Keratinocyte (primary cell): Measurements from ENCODE around the gene MAP7D3. TPM values are rescaled to one million over a fixed set of nuclear protein-coding genes. Genes with fewer than 3 reads are reported as not detected.

ENCODE experiments used
- DNase-seq: peaks from one replicate; pipeline ENCODE4 v3.0.0-alpha.2; 2011; ENCODE audit warnings: low read depth, missing footprints, low spot score
- FAIRE-seq: peaks from 2 replicates; lab custom pipeline; 2011; peaks lifted over from hg19 to GRCh38; lab: Jason Lieb, UNC
- H2AFZ ChIP-seq: 2 replicates; pipeline ENCODE4 v1.6.0; 2012; ENCODE audit warnings: low read length, control low read depth, inconsistent platforms; ENCODE audit not compliant: control insufficient read depth
- H3K27ac ChIP-seq: 2 replicates; pipeline ENCODE4 v1.5.1; 2011; ENCODE audit warnings: low read length; ENCODE audit not compliant: control insufficient read depth, insufficient read depth
- H3K27me3 ChIP-seq: 3 replicates; pipeline ENCODE4 v1.6.0; 2011; ENCODE audit warnings: low read length; ENCODE audit not compliant: control insufficient read depth, insufficient read depth; ENCODE audit errors: extremely low read depth
- H3K36me3 ChIP-seq, 2 experiments: 2 replicates in 1 of 2; 3 replicates in 1 of 2; pipeline ENCODE4 v1.5.1; 2011; ENCODE audit warnings: low read length in 2 of 2, mild to moderate bottlenecking in 1 of 2; ENCODE audit not compliant: control insufficient read depth in 2 of 2, insufficient read depth in 2 of 2; ENCODE audit errors: extremely low read depth in 1 of 2
- H3K4me1 ChIP-seq: 3 replicates; pipeline ENCODE4 v1.5.1; 2011; ENCODE audit warnings: low read length; ENCODE audit not compliant: control insufficient read depth, insufficient read depth; ENCODE audit errors: extremely low read depth
- H3K4me2 ChIP-seq: 3 replicates; pipeline ENCODE4 v1.6.0; 2011; ENCODE audit warnings: low read depth, low read length; ENCODE audit not compliant: control insufficient read depth, insufficient read depth; ENCODE audit errors: extremely low read depth
- H3K4me3 ChIP-seq, 3 experiments: fragments of 200-600 bp in 1 of 3; sonication (generic) in 1 of 3; 2 replicates in 2 of 3; 3 replicates in 1 of 3; pipeline ENCODE4 v1.5.1; 2011 to 2016; ENCODE audit warnings: low read length in 3 of 3, mild to moderate bottlenecking in 3 of 3, control low read depth in 2 of 3, inconsistent platforms in 1 of 3, low read depth in 1 of 3, mixed read lengths in 1 of 3, mixed run types in 1 of 3, moderate library complexity in 1 of 3; ENCODE audit not compliant: control insufficient read depth in 2 of 3, insufficient read depth in 2 of 3; ENCODE audit errors: extremely low read depth in 1 of 3
- H3K79me2 ChIP-seq: 2 replicates; pipeline ENCODE4 v1.6.0; 2012; ENCODE audit warnings: low read length; ENCODE audit not compliant: control insufficient read depth, insufficient read depth
- H3K9ac ChIP-seq: 3 replicates; pipeline ENCODE4 v1.6.0; 2011; ENCODE audit warnings: low read length; ENCODE audit not compliant: control insufficient read depth, insufficient read depth; ENCODE audit errors: extremely low read depth
- H3K9me1 ChIP-seq: 3 replicates; pipeline ENCODE4 v1.6.0; 2011; ENCODE audit warnings: low read length; ENCODE audit not compliant: control insufficient read depth, insufficient read depth; ENCODE audit errors: extremely low read depth
- H3K9me3 ChIP-seq: 2 replicates; pipeline ENCODE4 v1.5.1; 2012; ENCODE audit warnings: low read depth, low read length; ENCODE audit not compliant: control insufficient read depth
- H4K20me1 ChIP-seq: 3 replicates; pipeline ENCODE4 v1.6.0; 2011; ENCODE audit warnings: low read length; ENCODE audit not compliant: control insufficient read depth, insufficient read depth; ENCODE audit errors: extremely low read depth
- CTCF ChIP-seq, 3 experiments: IDR thresholded peaks in 1 of 3; conservative IDR thresholded peaks in 1 of 3; optimal IDR thresholded peaks in 1 of 3; 2 replicates in 2 of 3; 3 replicates in 1 of 3; pipeline versions ENCODE3 to v1.5.1; 2011; ENCODE audit warnings: low read length in 3 of 3, mild to moderate bottlenecking in 3 of 3, moderate library complexity in 2 of 3, control low read depth in 1 of 3, inconsistent platforms in 1 of 3; ENCODE audit not compliant: insufficient read depth in 2 of 3; ENCODE audit errors: extremely low read depth in 1 of 3
- EZH2 ChIP-seq: IDR thresholded peaks from one replicate; pipeline ENCODE4 v1.6.1; 2012; ENCODE audit warnings: inconsistent platforms, mild to moderate bottlenecking, low read length, moderate library complexity
- dilution Hi-C: fragments of 300-500 bp; cut with MboI; formaldehyde crosslinking; loops from one replicate; pipeline ENCODE4 v1.7.0; 2020; ENCODE audit warnings: low sequenced_read_pairs; ENCODE audit not compliant: extremely low pct_ligation_motif_present
- polyA plus RNA-seq, 5 experiments: library from polyadenylated mRNA; depleted of rRNA in 3 of 5; stranded (reverse) in 3 of 5; stranded (forward) in 1 of 5; unstranded in 1 of 5; fragments of >200 nt; gene quantifications; 1 replicate in 1 of 5; 2 replicates in 3 of 5; 3 replicates in 1 of 5; pipeline versions ENCODE4 v1.2.1 to v1.2.3, GENCODE V29; 2011 to 2012; ENCODE audit warnings: missing spikeins in 2 of 5, low read depth in 1 of 5, low replicate concordance in 1 of 5

The MAP7D3 gene
- polyA plus RNA-seq, 1 donor (not counting 4 experiments of a cell fraction or from before 2014, with no cell fraction given), result 13.6 TPM

GRCh38 chrX:136258951-136259350 lies 7.8 kb upstream of the MAP7D3 start:
- DNase-seq (no peak), FAIRE-seq (no peak)
- Histone ChIP-seq H4K20me1 (no peaks in the 10 kb centered on the region), H2AFZ (no peak overlapping the region), H3K36me3 (no peaks in the 10 kb centered on the region), H3K4me3 (no peak overlapping the region), H3K9me3 (no peaks in the 10 kb centered on the region), H3K4me1 (peaks cover 14% of the 10 kb centered on the region), H3K79me2 (no peaks in the 10 kb centered on the region), H3K27me3 (no peaks in the 10 kb centered on the region), H3K9ac (no peak overlapping the region), H3K9me1 (no peaks in the 10 kb centered on the region), H3K27ac (no peak overlapping the region), H3K4me2 (no peak overlapping the region)
- TF ChIP-seq EZH2, result no peak
- TF ChIP-seq CTCF (optimal IDR thresholded peaks at IDR 0.05 in 1 of 3, IDR thresholded peaks at IDR 0.05 in 1 of 3, conservative IDR thresholded peaks at IDR 0.05 in 1 of 3; ENCODE audit: extremely low read depth in 1 of 3, insufficient read depth in 2 of 3, low read length in 3 of 3), result no peak
- dilution Hi-C loops, result no loop called here

- Histone ChIP-seq H3K27me3 (no peaks in the 10 kb centered on the region), H3K36me3 (no peaks in the 10 kb centered on the region), H2AFZ (no peak overlapping the region), H3K9me3 (no peaks in the 10 kb centered on the region), H3K4me1 (peaks cover 16% of the 10 kb centered on the region), H4K20me1 (no peaks in the 10 kb centered on the region), H3K9ac (no peak overlapping the region), H3K4me3 (no peak overlapping the region), H3K4me2 (no peak overlapping the region), H3K79me2 (no peaks in the 10 kb centered on the region), H3K9me1 (no peaks in the 10 kb centered on the region), H3K27ac (no peak overlapping the region)
- DNase-seq (no peak), FAIRE-seq (no peak)
- dilution Hi-C loops, result no loop called here
- TF ChIP-seq CTCF (optimal IDR thresholded peaks at IDR 0.05 in 1 of 3, IDR thresholded peaks at IDR 0.05 in 1 of 3, conservative IDR thresholded peaks at IDR 0.05 in 1 of 3; ENCODE audit: extremely low read depth in 1 of 3, insufficient read depth in 2 of 3, low read length in 3 of 3), result no peak
- no peak for TF ChIP-seq EZH2
Measured at GRCh38 chrX:136256026-136256425, 4.8 kb upstream of the MAP7D3 start.
